NB4 (cell line): ENCODE measurements around the gene HES2.

Source experiments
- CTCF ChIP-seq: IDR thresholded peaks from one replicate; pipeline ENCODE4 v1.5.1; 2012; ENCODE audit warnings: low read depth, low read length
- MYC ChIP-seq: IDR thresholded peaks from 2 replicates; pipeline ENCODE4 v1.6.1; 2011; ENCODE audit warnings: low read depth, low read length
- POLR2A ChIP-seq: IDR thresholded peaks from 2 replicates; pipeline ENCODE4 v1.6.1; 2011; ENCODE audit warnings: mild to moderate bottlenecking; ENCODE audit not compliant: insufficient read length; ENCODE audit errors: extremely low read depth

GRCh38 chr1:6464514-6464836 lies 44.8 kb upstream of the HES2 start:
- TF ChIP-seq CTCF: no peak
- no peak for TF ChIP-seq POLR2A
- TF ChIP-seq MYC: no peak
